GM12891 (cell line): ENCODE results near the gene ELK4.

ENCODE experiments used
- POLR2A ChIP-seq: IDR thresholded peaks from 2 replicates; pipeline ENCODE4 v1.6.1; 2011; ENCODE audit warnings: low read depth, low read length, control low read depth
- POLR2AphosphoS5 ChIP-seq: IDR thresholded peaks from 2 replicates; pipeline ENCODE4 v1.6.1; 2011; ENCODE audit warnings: low read depth, low read length, control low read depth
- POU2F2 ChIP-seq: IDR thresholded peaks from 2 replicates; pipeline ENCODE4 v1.6.1; 2011; ENCODE audit warnings: low read depth, mild to moderate bottlenecking, control low read depth, low read length, moderate library complexity
- SPI1 ChIP-seq: IDR thresholded peaks from 2 replicates; pipeline ENCODE4 v1.6.1; 2011; ENCODE audit warnings: low read depth, low read length, control low read depth
- TAF1 ChIP-seq: IDR thresholded peaks from 2 replicates; pipeline ENCODE4 v1.6.1; 2011; ENCODE audit warnings: low read depth, low read length, control low read depth

DNA sequence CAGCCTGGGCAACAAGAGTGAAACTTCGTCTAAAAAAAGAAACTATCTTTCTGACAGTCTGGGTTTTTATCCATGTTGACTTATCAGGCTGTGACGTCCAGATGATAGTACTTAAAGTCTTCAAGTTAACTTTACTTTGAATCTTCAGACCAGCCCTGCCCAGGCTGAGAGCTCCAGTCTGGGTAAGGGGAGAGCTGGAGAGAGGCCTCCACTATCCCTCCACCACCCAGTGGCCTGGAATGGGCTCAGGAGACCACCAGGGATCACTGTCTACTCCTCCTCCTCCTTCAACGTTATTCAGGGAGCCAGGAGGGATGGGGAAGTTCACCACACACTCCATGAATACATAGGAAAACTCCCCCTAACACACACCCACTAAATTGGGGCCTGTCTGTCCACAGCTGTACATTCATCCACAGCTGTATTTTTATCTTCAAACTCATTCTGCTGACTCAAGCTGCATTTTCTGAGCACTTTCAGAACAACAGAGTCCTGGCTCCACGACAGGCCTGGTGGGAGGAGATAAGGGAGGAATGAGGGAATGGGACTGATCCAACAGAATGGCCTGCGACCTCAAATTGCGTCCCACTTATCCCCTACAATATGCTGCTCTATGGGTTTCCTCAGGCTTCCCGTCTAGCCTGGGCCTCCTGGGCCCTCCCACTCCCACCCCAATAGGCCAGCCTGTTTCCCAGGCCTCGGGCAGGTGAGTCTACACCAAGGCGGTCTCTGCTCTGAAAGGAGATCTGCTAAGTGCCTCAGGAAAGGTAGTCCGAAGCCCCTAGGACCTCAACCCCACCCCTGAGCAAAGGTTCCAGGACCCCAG lies 46.7 kb upstream of the ELK4 start:
- TF ChIP-seq SPI1 (no peak), TAF1 (no peak), POU2F2 (no peak), POLR2AphosphoS5 (no peak), POLR2A (no peak)
